Osteocyte (in vitro differentiated cells): Measurements from ENCODE around the gene PTPRJ. TPM values are rescaled to one million over a fixed set of nuclear protein-coding genes. Genes with fewer than 3 reads are reported as not detected.
A peak's percentile ranks its signal among the peaks of the same experiment; 100 is the strongest.

ENCODE experiments used
- DNase-seq: peaks from one replicate; pipeline ENCODE4 v3.0.0; 2021; ENCODE audit warnings: mixed read lengths; ENCODE audit not compliant: unreplicated experiment; ENCODE audit errors: extremely low spot score
- H3K27ac Mint-ChIP-seq: one replicate; pipeline ENCODE4 v1.8.0; 2021; ENCODE audit warnings: mild to moderate bottlenecking, mixed read lengths; ENCODE audit not compliant: unreplicated experiment
- H3K27me3 Mint-ChIP-seq: one replicate; pipeline ENCODE4 v1.8.0; 2021; ENCODE audit warnings: mixed read lengths; ENCODE audit not compliant: unreplicated experiment
- H3K36me3 Mint-ChIP-seq: one replicate; pipeline ENCODE4 v1.8.0; 2021; ENCODE audit warnings: mixed read lengths; ENCODE audit not compliant: unreplicated experiment
- H3K4me1 Mint-ChIP-seq: one replicate; pipeline ENCODE4 v1.8.0; 2021; ENCODE audit warnings: mixed read lengths; ENCODE audit not compliant: unreplicated experiment
- H3K4me3 Mint-ChIP-seq: one replicate; pipeline ENCODE4 v1.8.0; 2021; ENCODE audit warnings: mild to moderate bottlenecking, moderate library complexity, mixed read lengths; ENCODE audit not compliant: unreplicated experiment
- H3K9me3 Mint-ChIP-seq: one replicate; pipeline ENCODE4 v1.8.0; 2021; ENCODE audit warnings: mixed read lengths; ENCODE audit not compliant: unreplicated experiment
- CTCF ChIP-seq: fragments of 200-600 bp; sonication (generic); IDR thresholded peaks from 2 replicates; pipeline ENCODE4 v1.5.0; 2021; ENCODE audit warnings: antibody characterized with exemption, mild to moderate bottlenecking, moderate library complexity
- total RNA-seq: library from RNA; stranded (reverse); gene quantifications from 2 replicates; pipeline ENCODE4 v1.2.1, GENCODE V29; 2021

PTPRJ gene
- total RNA-seq, 1 donor from 2014 or later: 16.6 TPM

GRCh38 chr11:48032721-48033120 lies 52.4 kb downstream of the PTPRJ start:
- Mint-ChIP-seq H3K4me3 (no peak overlapping the region), H3K36me3 (peaks cover 4% of the 10 kb centered on the region), H3K27ac (no peak overlapping the region), H3K9me3 (no peaks in the 10 kb centered on the region), H3K27me3 (no peaks in the 10 kb centered on the region), H3K4me1 (peaks cover 44% of the 10 kb centered on the region)
- no peak for TF ChIP-seq CTCF
- DNase-seq: no peak

GRCh38 chr11:48033918-48034341 lies 53.6 kb downstream of the PTPRJ start:
- Mint-ChIP-seq H3K36me3 (peaks cover 4% of the 10 kb centered on the region), H3K4me3 (no peak overlapping the region), H3K9me3 (no peaks in the 10 kb centered on the region), H3K27me3 (no peaks in the 10 kb centered on the region), H3K27ac (no peak overlapping the region), H3K4me1 (peaks cover 43% of the 10 kb centered on the region)
- DNase-seq: no peak
- no peak for TF ChIP-seq CTCF

GRCh38 chr11:48034926-48035871 lies 54.8 kb downstream of the PTPRJ start:
- DNase-seq: no peak
- Mint-ChIP-seq H3K36me3 (peaks cover 4% of the 10 kb centered on the region), H3K4me1 (peaks cover 31% of the 10 kb centered on the region), H3K27ac (no peak overlapping the region), H3K9me3 (no peaks in the 10 kb centered on the region), H3K4me3 (no peak overlapping the region), H3K27me3 (no peaks in the 10 kb centered on the region)
- TF ChIP-seq CTCF: no peak

- H3K36me3 Mint-ChIP-seq: peaks cover 4% of the 10 kb centered on the region
- DNase-seq: no peak
- no peak overlapping the region for H3K4me3 Mint-ChIP-seq
- no peaks in the 10 kb centered on the region for H3K27me3 Mint-ChIP-seq
- no peaks in the 10 kb centered on the region for H3K9me3 Mint-ChIP-seq
- peak overlapping the region; percentile 39 for H3K27ac Mint-ChIP-seq
- no peak for TF ChIP-seq CTCF
- H3K4me1 Mint-ChIP-seq: peaks cover 29% of the 10 kb centered on the region
Measured at GRCh38 chr11:48036011-48036410, 55.7 kb downstream of the PTPRJ start.

GRCh38 chr11:48036466-48036865 lies 56.1 kb downstream of the PTPRJ start:
- no peak for DNase-seq
- no peaks in the 10 kb centered on the region for H3K9me3 Mint-ChIP-seq
- no peak overlapping the region for H3K27ac Mint-ChIP-seq
- no peak overlapping the region for H3K4me3 Mint-ChIP-seq
- no peaks in the 10 kb centered on the region for H3K27me3 Mint-ChIP-seq
- peaks cover 4% of the 10 kb centered on the region for H3K36me3 Mint-ChIP-seq
- no peak for TF ChIP-seq CTCF
- H3K4me1 Mint-ChIP-seq: peaks cover 29% of the 10 kb centered on the region
